Smooth muscle cell (in vitro differentiated cells): Measurements from ENCODE around the gene IDS. TPM values are rescaled to one million over a fixed set of nuclear protein-coding genes. Genes with fewer than 3 reads are reported as not detected.
A peak's percentile ranks its signal among the peaks of the same experiment; 100 is the strongest.

ENCODE experiments used
- DNase-seq: peaks from one replicate; lab custom pipeline; 2025; ENCODE audit not compliant: unreplicated experiment; lab: John Stamatoyannopoulos, UW
- H2AFZ ChIP-seq: fragments of 200-600 bp; sonication (generic); 2 replicates; pipeline ENCODE4 v1.6.0; 2016; ENCODE audit warnings: antibody characterized with exemption, low read depth, mild to moderate bottlenecking
- H3F3A ChIP-seq: fragments of 200-600 bp; sonication (generic); 2 replicates; pipeline ENCODE4 v1.6.0; 2017; ENCODE audit warnings: antibody characterized with exemption, low read depth
- H3K27ac ChIP-seq: fragments of 200-600 bp; sonication (generic); 2 replicates; pipeline ENCODE4 v1.5.1; 2016; ENCODE audit warnings: low read depth, mild to moderate bottlenecking
- H3K27me3 ChIP-seq: fragments of 200-600 bp; sonication (generic); 2 replicates; pipeline ENCODE4 v1.6.1; 2016; ENCODE audit warnings: low read depth, mild to moderate bottlenecking
- H3K36me3 ChIP-seq: fragments of 200-600 bp; sonication (generic); 2 replicates; pipeline ENCODE4 v1.5.1; 2016; ENCODE audit warnings: low read depth
- H3K4me1 ChIP-seq: fragments of 200-600 bp; sonication (generic); 2 replicates; pipeline ENCODE4 v1.5.1; 2016; ENCODE audit warnings: low read depth
- H3K4me2 ChIP-seq: fragments of 200-600 bp; sonication (generic); 2 replicates; pipeline ENCODE4 v1.6.0; 2016; ENCODE audit warnings: mild to moderate bottlenecking
- H3K4me3 ChIP-seq: fragments of 200-600 bp; sonication (generic); 2 replicates; pipeline ENCODE4 v1.5.1; 2016; ENCODE audit warnings: mild to moderate bottlenecking
- H3K79me2 ChIP-seq: fragments of 200-600 bp; sonication (generic); 2 replicates; pipeline ENCODE4 v1.6.0; 2016; ENCODE audit warnings: low read depth, mild to moderate bottlenecking
- H3K9ac ChIP-seq: fragments of 200-600 bp; sonication (generic); 2 replicates; pipeline ENCODE4 v1.6.0; 2016; ENCODE audit warnings: low read depth
- H3K9me3 ChIP-seq: fragments of 200-600 bp; sonication (generic); replicated peaks from 2 replicates; pipeline ENCODE4 v1.5.1; 2016; ENCODE audit warnings: low read depth
- H4K20me1 ChIP-seq: fragments of 200-600 bp; sonication (generic); 2 replicates; pipeline ENCODE4 v1.6.0; 2016; ENCODE audit warnings: low read depth
- CTCF ChIP-seq: fragments of 200-600 bp; sonication (generic); IDR thresholded peaks from 2 replicates; pipeline ENCODE4 v1.5.1; 2017; ENCODE audit warnings: borderline replicate concordance, mild to moderate bottlenecking, antibody characterized with exemption; ENCODE audit not compliant: insufficient read depth, poor library complexity, severe bottlenecking
- WGBS: methylation state at CpG from one replicate; pipeline ENCODE4 v1.1.7; 2016; ENCODE audit warnings: low lambda C conversion rate; 5-methylcytosine and 5-hydroxymethylcytosine counted together
- polyA plus RNA-seq: library from polyadenylated mRNA; unstranded; fragments of >200 nt; fragmentation: Nextera tagmentation; extraction: Ambion mirVana; gene quantifications from 2 replicates; pipeline ENCODE4 v1.2.1, GENCODE V29; 2016
- total RNA-seq: library from RNA; depleted of rRNA; stranded (reverse); fragments of >200 nt; gene quantifications from 2 replicates; pipeline ENCODE4 v1.2.3, GENCODE V29; 2014

The IDS gene
- total and polyA plus RNA-seq, 2 experiments from 2014 or later, result 70.5 to 111 TPM

- Histone ChIP-seq H3K9me3 (no peaks in the 10 kb centered on the region), H3K4me3 (no peak overlapping the region), H2AFZ (no peak overlapping the region), H3K27me3 (no peaks in the 10 kb centered on the region), H3F3A (no peaks in the 10 kb centered on the region), H3K9ac (no peak overlapping the region), H3K27ac (peak overlapping the region; percentile 56), H3K36me3 (no peaks in the 10 kb centered on the region), H4K20me1 (no peaks in the 10 kb centered on the region), H3K79me2 (no peaks in the 10 kb centered on the region), H3K4me1 (no peaks in the 10 kb centered on the region), H3K4me2 (no peak overlapping the region)
- 67% methylated on average over 2 of the region's 2 CpGs for WGBS
- TF ChIP-seq CTCF, result no peak
- no peak for DNase-seq
Measured at GRCh38 chrX:149453030-149453429, 52.1 kb downstream of the IDS start.

GRCh38 chrX:149433451-149433850, 71.7 kb downstream of the IDS start:
- H2AFZ ChIP-seq, result no peak overlapping the region
- no peak overlapping the region for H3K9ac ChIP-seq
- no peaks in the 10 kb centered on the region for H3K36me3 ChIP-seq
- no peak for DNase-seq
- 64% methylated on average over 4 of the region's 4 CpGs for WGBS
- H3K79me2 ChIP-seq, result no peaks in the 10 kb centered on the region
- H3K4me2 ChIP-seq, result no peak overlapping the region
- H3K4me1 ChIP-seq, result no peaks in the 10 kb centered on the region
- H3F3A ChIP-seq, result no peaks in the 10 kb centered on the region
- no peak overlapping the region for H3K27ac ChIP-seq
- H3K27me3 ChIP-seq, result no peaks in the 10 kb centered on the region
- peaks cover 5% of the 10 kb centered on the region for H3K9me3 ChIP-seq
- TF ChIP-seq CTCF, result no peak
- H4K20me1 ChIP-seq, result no peaks in the 10 kb centered on the region
- no peak overlapping the region for H3K4me3 ChIP-seq

- no peak for DNase-seq
- Histone ChIP-seq H3K79me2 (no peaks in the 10 kb centered on the region), H3K4me3 (no peak overlapping the region), H3K4me2 (no peak overlapping the region), H3K9ac (no peak overlapping the region), H2AFZ (no peak overlapping the region), H3F3A (no peaks in the 10 kb centered on the region), H3K36me3 (no peaks in the 10 kb centered on the region), H3K9me3 (peaks cover 5% of the 10 kb centered on the region), H3K27ac (no peak overlapping the region), H4K20me1 (no peaks in the 10 kb centered on the region), H3K4me1 (no peaks in the 10 kb centered on the region), H3K27me3 (no peaks in the 10 kb centered on the region)
- TF ChIP-seq CTCF, result no peak
- WGBS, result 87% methylated on average over 4 of the region's 4 CpGs
Measured at GRCh38 chrX:149433051-149433450, 72.1 kb downstream of the IDS start.

Other genes with a start within 250 kb of the IDS start
- gene EOLA1, start 35.7 kb upstream of the IDS start, total RNA-seq, result 9.6 and 11.7 TPM in 2 replicates
- gene EOLA1, start 35.7 kb upstream of the IDS start, polyA plus RNA-seq, result 12.9 and 15.9 TPM in 2 replicates
- not detected in 2 replicates for gene HSFX3, start 44.6 kb upstream of the IDS start, total RNA-seq
- gene HSFX3, start 44.6 kb upstream of the IDS start, polyA plus RNA-seq, result not detected in 2 replicates
- not detected in 2 replicates for gene MAGEA9B, start 82.2 kb upstream of the IDS start, total RNA-seq
- gene MAGEA9B, start 82.2 kb upstream of the IDS start, polyA plus RNA-seq, result not detected in 2 replicates
- 0.63 TPM in 1 of 2 replicates, not detected in the other for gene HSFX2, start 90.0 kb upstream of the IDS start, total RNA-seq
- gene HSFX2, start 90.0 kb upstream of the IDS start, polyA plus RNA-seq, result 0.38 TPM in 1 of 2 replicates, not detected in the other
- gene TMEM185A, start 126.5 kb upstream of the IDS start, total RNA-seq, result 33.1 and 33.4 TPM in 2 replicates
- gene TMEM185A, start 126.5 kb upstream of the IDS start, polyA plus RNA-seq, result 38.6 and 39.7 TPM in 2 replicates
- gene MAGEA11, start 206.8 kb upstream of the IDS start, total RNA-seq, result not detected in 2 replicates
- gene MAGEA11, start 206.8 kb upstream of the IDS start, polyA plus RNA-seq, result not detected in 2 replicates